K562 (cell line): ENCODE measurements around the gene EEFSEC. TPM values are rescaled to one million over a fixed set of nuclear protein-coding genes. Genes with fewer than 3 reads are reported as not detected.
A peak's percentile ranks its signal among the peaks of the same experiment; 100 is the strongest.

Experiments
- ATAC-seq: fragments of 200-7000 bp; cut with Tn5 transposase; 3 replicates; pipeline ENCODE4 v1.9.1; 2020; ENCODE audit warnings: moderate library complexity
- BruUV-seq: library from RNA; stranded (reverse); fragments of 400-500 nt; replicated peaks from 2 replicates; lab custom pipeline; 2021; lab: Mats Ljungman, UMichigan
- CTCF ChIA-PET: fragments of 300-600 bp; formaldehyde crosslinking; extraction: SDS; loops from one replicate; lab custom pipeline; 2021; ENCODE audit warnings: low intra/inter-chr PET ratio; lab: Yijun Ruan, JAX
- POLR2A ChIA-PET: fragments of 300-600, 350-650 bp; sonication (Branson Sonifier 250); formaldehyde crosslinking; extraction: SDS; loops from one replicate; lab custom pipeline; 2021; ENCODE audit warnings: antibody characterized with exemption, inconsistent platforms; lab: Yijun Ruan, JAX
- DNase-seq, 4 experiments: peaks; one replicate each; pipeline versions ENCODE4 v3.0.0 to v3.0.0-alpha.2; 2011 to 2018; ENCODE audit warnings: low spot score in 3 of 4, mixed read lengths in 3 of 4; ENCODE audit errors: extremely low read depth in 1 of 4
- FAIRE-seq: peaks from 2 replicates; lab custom pipeline; 2011; peaks lifted over from hg19 to GRCh38; lab: Jason Lieb, UNC
- H2AFZ ChIP-seq: 2 replicates; pipeline ENCODE4 v1.6.0; 2011; ENCODE audit warnings: low read depth, low read length, control low read depth, inconsistent platforms
- H3K27ac ChIP-seq: fragments of 200-600 bp; 3 replicates; pipeline ENCODE4 v1.8.0; 2011; ENCODE audit warnings: low read depth, mild to moderate bottlenecking, control low read depth, inconsistent platforms, low read length, moderate library complexity, mixed read lengths; ENCODE audit errors: extremely low read depth
- H3K27me3 ChIP-seq, 2 experiments: fragments of 300-600 bp in 1 of 2; 2 replicates in 1 of 2; 3 replicates in 1 of 2; pipeline versions ENCODE4 v1.6.0 to v1.8.0; 2011; ENCODE audit warnings: inconsistent platforms in 2 of 2, low read length in 2 of 2, mild to moderate bottlenecking in 1 of 2, mixed read lengths in 1 of 2, moderate library complexity in 1 of 2; ENCODE audit not compliant: control insufficient read depth in 2 of 2, insufficient read depth in 2 of 2
- H3K36me3 ChIP-seq: fragments of 300-600 bp; 3 replicates; pipeline ENCODE4 v1.8.0; 2011; ENCODE audit warnings: mild to moderate bottlenecking, low read length, inconsistent platforms; ENCODE audit not compliant: control insufficient read depth, insufficient read depth
- H3K4me1 ChIP-seq, 2 experiments: fragments of 200-600 bp in 1 of 2; replicated peaks in 1 of 2; 2 replicates in 1 of 2; 3 replicates in 1 of 2; pipeline versions ENCODE4 v1.5.1 to v1.8.0; 2011; ENCODE audit warnings: inconsistent platforms in 2 of 2, low read length in 2 of 2, mild to moderate bottlenecking in 1 of 2, mixed read lengths in 1 of 2, moderate library complexity in 1 of 2; ENCODE audit not compliant: control insufficient read depth in 2 of 2, insufficient read depth in 2 of 2
- H3K4me2 ChIP-seq: 2 replicates; pipeline ENCODE4 v1.6.1; 2011; ENCODE audit warnings: low read length, control low read depth, inconsistent platforms, mixed read lengths; ENCODE audit not compliant: insufficient read depth
- H3K4me3 ChIP-seq: fragments of 200-600 bp; sonication (generic), shearing (Covaris generic); 2 replicates; pipeline ENCODE4 v1.5.1; 2016; ENCODE audit warnings: control low read depth, inconsistent platforms
- H3K79me2 ChIP-seq: fragments of 200-600 bp; 3 replicates; pipeline ENCODE4 v1.8.0; 2011; ENCODE audit warnings: low read length, inconsistent platforms; ENCODE audit not compliant: control insufficient read depth, insufficient read depth
- H3K9ac ChIP-seq, 2 experiments: 2 replicates each; pipeline versions ENCODE4 v1.6.0 to v1.6.1; 2011; ENCODE audit warnings: low read depth in 2 of 2, low read length in 2 of 2, control low read depth in 1 of 2, inconsistent platforms in 1 of 2, mild to moderate bottlenecking in 1 of 2, mixed read lengths in 1 of 2; ENCODE audit not compliant: insufficient read depth in 1 of 2
- H3K9me1 ChIP-seq: one replicate; pipeline ENCODE4 v1.6.0; 2011; ENCODE audit warnings: inconsistent platforms, mild to moderate bottlenecking, low read length, moderate library complexity; ENCODE audit not compliant: control insufficient read depth, insufficient read depth
- H3K9me3 ChIP-seq: replicated peaks from 2 replicates; pipeline ENCODE4 v1.5.1; 2011; ENCODE audit warnings: low read depth, low read length, inconsistent platforms; ENCODE audit not compliant: control insufficient read depth, insufficient read depth
- H4K20me1 ChIP-seq: replicated peaks from 2 replicates; pipeline ENCODE4 v1.6.1; 2011; ENCODE audit warnings: low read length, inconsistent platforms, mixed read lengths; ENCODE audit not compliant: control insufficient read depth, insufficient read depth
- ARID1B ChIP-seq: fragments of 450-650 bp; IDR thresholded peaks from 2 replicates; pipeline ENCODE4 v1.6.1; 2016; ENCODE audit warnings: antibody characterized with exemption, mild to moderate bottlenecking, inconsistent platforms
- BCOR ChIP-seq: fragments of 450-650 bp; IDR thresholded peaks from 2 replicates; pipeline ENCODE4 v1.6.1; 2016
- CBX1 ChIP-seq: sonication (generic); IDR thresholded peaks from 2 replicates; pipeline ENCODE4 v1.6.1; 2016; ENCODE audit warnings: antibody characterized with exemption, low read depth, mild to moderate bottlenecking
- CREBBP ChIP-seq: IDR thresholded peaks from one replicate; pipeline ENCODE4 v1.6.1; 2012; ENCODE audit warnings: low read depth, mild to moderate bottlenecking, control low read depth, inconsistent platforms, low read length
- CTBP1 ChIP-seq: fragments of 450-650 bp; IDR thresholded peaks from 2 replicates; pipeline ENCODE4 v1.6.1; 2016; ENCODE audit warnings: borderline replicate concordance
- GABPB2 ChIP-seq: fragments of 250-450 bp; sonication (Bioruptor Pico); conservative IDR thresholded peaks from 2 replicates; pipeline ENCODE4 v1.5.1; 2021; ENCODE audit warnings: mild to moderate bottlenecking
- ILF3 ChIP-seq: fragments of 450-650 bp; IDR thresholded peaks from 2 replicates; pipeline ENCODE4 v1.6.1; 2018; ENCODE audit warnings: antibody characterized with exemption, mild to moderate bottlenecking, moderate library complexity, borderline replicate concordance
- MTA2 ChIP-seq: fragments of 450-650 bp; IDR thresholded peaks from 2 replicates; pipeline ENCODE4 v1.6.1; 2016; ENCODE audit warnings: low read depth
- NCOA1 ChIP-seq: fragments of 450-650 bp; IDR thresholded peaks from 2 replicates; pipeline ENCODE4 v1.6.1; 2016; ENCODE audit warnings: low read depth
- NELFE ChIP-seq: IDR thresholded peaks from 2 replicates; pipeline ENCODE4 v1.6.1; 2011; ENCODE audit warnings: mild to moderate bottlenecking; ENCODE audit not compliant: insufficient read depth, insufficient read length
- NFRKB ChIP-seq: fragments of 450-650 bp; IDR thresholded peaks from 2 replicates; pipeline ENCODE4 v1.6.1; 2016; ENCODE audit warnings: low read depth
- PHB ChIP-seq: fragments of 250-450 bp; sonication (Bioruptor Pico); IDR thresholded peaks from 2 replicates; pipeline ENCODE4 v1.5.0; 2021
- SMARCA5 ChIP-seq: fragments of 450-650 bp; IDR thresholded peaks from 2 replicates; pipeline ENCODE4 v1.6.1; 2016
- STAT5B ChIP-seq: fragments of 250-450 bp; sonication (Bioruptor Pico); IDR thresholded peaks from 2 replicates; pipeline ENCODE4 v1.8.0; 2021; ENCODE audit warnings: mild to moderate bottlenecking, inconsistent platforms
- ZNF449 ChIP-seq: fragments of 250-450 bp; sonication (Bioruptor Pico); IDR thresholded peaks from 2 replicates; pipeline ENCODE4 v1.8.0; 2022; ENCODE audit warnings: moderate library complexity, mild to moderate bottlenecking, inconsistent platforms
- ZNF561 ChIP-seq: fragments of 450-650 bp; formaldehyde crosslinking; conservative IDR thresholded peaks from 2 replicates; pipeline ENCODE4 v1.4.0; 2020; ENCODE audit warnings: mild to moderate bottlenecking, moderate library complexity
- ZNF764 ChIP-seq: fragments of 250-450 bp; sonication (Bioruptor Pico); IDR thresholded peaks from 2 replicates; pipeline ENCODE4 v1.4.0; 2020; ENCODE audit warnings: low read depth, mild to moderate bottlenecking, moderate library complexity
- WGBS: fragments of 100-300 bp; shearing (Covaris generic); methylation state at CpG from one replicate; pipeline ENCODE4 v1.1.6; 2016; ENCODE audit warnings: low coverage, mixed read lengths; ENCODE audit not compliant: insufficient coverage; ENCODE audit errors: missing lambda C conversion rate; 5-methylcytosine and 5-hydroxymethylcytosine counted together
- in situ Hi-C: fragments of 300-500 bp; cut with MboI; formaldehyde crosslinking; loops from 4 replicates; pipeline ENCODE4 v1.15.0; 2018; ENCODE audit warnings: inconsistent platforms, mixed read lengths
- intact Hi-C: fragments of 100-400 bp; cut with micrococcal nuclease; formaldehyde crosslinking; loops from 2 replicates; pipeline ENCODE4 v1.14.2; 2022
- polyA plus RNA-seq, 8 experiments: library from polyadenylated mRNA; depleted of rRNA in 4 of 8; stranded (reverse) in 5 of 8; unstranded in 3 of 8; fragments of >200 nt; fragmentation: Nextera tagmentation in 2 of 8; fragmentation: Illumina TruSeq in 1 of 8; extraction: Ambion mirVana in 2 of 8; extraction: Trizol in 1 of 8; gene quantifications; 2 replicates each; pipeline versions ENCODE4 v1.2.1 to v1.2.3, GENCODE V29; 2011 to 2014; ENCODE audit warnings: inconsistent platforms in 1 of 8, missing spikeins in 1 of 8
- total RNA-seq, 7 experiments: library from RNA; depleted of rRNA in 6 of 7; stranded (reverse); fragments of >200 nt in 6 of 7; fragmentation: Illumina TruSeq in 2 of 7; extraction: Trizol in 2 of 7; gene quantifications; 2 replicates each; pipeline versions ENCODE4 v1.2.1 to v1.2.3, GENCODE V29; 2011 to 2021; ENCODE audit warnings: low replicate concordance in 1 of 7
- TF ChIP-seq, protein P1 (sequence below): sonication (generic); IDR thresholded peaks from 2 replicates; pipeline ENCODE4 v1.6.1; 2016

Gene EEFSEC
- total and polyA plus RNA-seq, 9 of the 15 experiments (the other 6 are each of a cell fraction or from before 2014, with no cell fraction given), result 0.35 to 11.8 (median 7.7) TPM

DNA sequence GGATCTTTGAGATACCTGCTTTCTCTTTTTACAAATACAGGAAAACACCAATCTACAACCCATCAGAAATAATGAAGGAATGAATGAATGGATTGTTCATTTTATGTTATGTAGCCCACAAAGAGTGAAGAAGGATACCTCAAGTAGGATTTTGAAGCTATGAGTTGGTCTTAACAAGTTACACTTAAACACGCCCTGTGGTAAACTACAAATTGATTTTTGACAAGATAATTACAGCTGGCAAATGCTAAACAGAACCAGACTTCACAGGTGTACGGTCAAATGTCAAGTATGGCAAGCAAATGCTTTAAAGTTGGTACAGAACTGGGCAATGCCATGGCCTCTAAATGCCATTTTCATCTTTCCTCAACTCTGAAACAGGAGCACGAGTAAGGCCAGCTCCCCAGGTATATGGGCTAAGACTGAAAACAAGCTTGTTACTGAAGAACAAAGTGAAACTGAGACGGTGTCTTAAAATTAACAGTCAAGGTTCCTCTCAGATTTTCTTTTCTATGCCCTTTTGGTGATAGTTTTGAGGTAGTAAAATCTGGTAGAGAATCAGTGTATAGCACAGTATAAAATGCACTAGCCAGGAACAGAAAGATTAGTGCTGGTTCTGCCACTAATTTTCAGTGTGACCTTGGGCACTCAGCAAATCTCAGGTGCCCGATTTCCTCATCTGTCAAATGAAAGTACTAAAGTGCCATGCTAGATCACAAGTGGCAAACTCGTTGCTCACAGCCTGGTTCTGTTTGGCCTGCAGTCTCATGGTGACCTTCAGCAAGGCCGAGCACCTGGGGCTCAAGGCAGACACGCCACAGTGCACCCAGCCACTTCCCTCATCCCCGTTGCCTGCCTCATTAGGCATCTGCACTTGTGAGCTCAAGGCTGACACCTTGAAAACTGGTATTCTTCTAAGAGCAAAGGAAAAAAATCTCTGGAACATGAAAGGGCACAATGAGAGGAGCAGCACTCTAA lies 39.2 kb upstream of the EEFSEC start:
- peaks cover 0 to 18% of the 10 kb centered on the region in 2 experiments; a peak in 3 of 5 replicates for H3K4me1 ChIP-seq
- peak overlapping the region in 1 of 2 experiments; percentile 45; a peak in 1 of 4 replicates for H3K9ac ChIP-seq
- BruUV-seq, result no TSS peak
- H4K20me1 ChIP-seq, result no peaks in the 10 kb centered on the region
- in situ Hi-C loops, result no loop called here
- no peaks in the 10 kb centered on the region for H3K27me3 ChIP-seq
- H3K79me2 ChIP-seq, result peaks cover 68% of the 10 kb centered on the region
- 84% methylated on average over 9 of the region's 9 CpGs for WGBS
- DNase-seq (no peak), FAIRE-seq (no peak), ATAC-seq (no peak)
- H2AFZ ChIP-seq, result no peak overlapping the region
- no peaks in the 10 kb centered on the region for H3K9me1 ChIP-seq
- ChIA-PET POLR2A (interaction anchor here (0.6 kb wide), 1 partner anchor 1929 kb away, joined by 3 read pairs; no protein-coding TSS in a partner anchor), CTCF (no interaction called here)
- no peak overlapping the region for H3K4me3 ChIP-seq
- H3K27ac ChIP-seq, result no peak overlapping the region
- H3K4me2 ChIP-seq, result no peak overlapping the region
- peaks cover 83% of the 10 kb centered on the region for H3K36me3 ChIP-seq
- TF ChIP-seq NELFE (no peak), ARID1B (no peak), ZNF764 (CRISPR knock-in tag) (no peak), NFRKB (no peak), BCOR (no peak), NCOA1 (no peak), PHB (no peak), CREBBP (no peak), STAT5B (CRISPR knock-in tag) (no peak), CBX1 (no peak), ZNF561 (CRISPR knock-in tag) (no peak), ILF3 (no peak), CTBP1 (no peak), SMARCA5 (no peak), ZNF449 (CRISPR knock-in tag) (no peak), GABPB2 (CRISPR knock-in tag) (no peak), MTA2 (no peak)
- TF ChIP-seq, protein P1, sequence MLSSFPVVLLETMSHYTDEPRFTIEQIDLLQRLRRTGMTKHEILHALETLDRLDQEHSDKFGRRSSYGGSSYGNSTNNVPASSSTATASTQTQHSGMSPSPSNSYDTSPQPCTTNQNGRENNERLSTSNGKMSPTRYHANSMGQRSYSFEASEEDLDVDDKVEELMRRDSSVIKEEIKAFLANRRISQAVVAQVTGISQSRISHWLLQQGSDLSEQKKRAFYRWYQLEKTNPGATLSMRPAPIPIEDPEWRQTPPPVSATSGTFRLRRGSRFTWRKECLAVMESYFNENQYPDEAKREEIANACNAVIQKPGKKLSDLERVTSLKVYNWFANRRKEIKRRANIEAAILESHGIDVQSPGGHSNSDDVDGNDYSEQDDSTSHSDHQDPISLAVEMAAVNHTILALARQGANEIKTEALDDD, result no peak
- intact Hi-C loops, result no loop called here
- no peaks in the 10 kb centered on the region for H3K9me3 ChIP-seq
